Breast epithelium (tissue), 4 donors: ENCODE measurements around the gene HLTF. TPM values are rescaled to one million over a fixed set of nuclear protein-coding genes. Genes with fewer than 3 reads are reported as not detected.

Source experiments
- DNase-seq, 2 donors: peaks; one replicate each; pipeline ENCODE4 v3.0.0-alpha.2; 2019; ENCODE audit warnings: low spot score in 2 of 2
- H3K27ac ChIP-seq, 2 donors: fragments of 200-600 bp; sonication (generic) in 1 of 2; one replicate each; pipeline ENCODE4 v1.5.1; 2016 to 2019; ENCODE audit warnings: mild to moderate bottlenecking in 1 of 2
- H3K27me3 ChIP-seq, 2 donors: fragments of 200-600 bp; sonication (generic) in 1 of 2; one replicate each; pipeline versions ENCODE4 v1.5.1 to v1.6.0; 2017 to 2019; ENCODE audit warnings: control low read depth in 1 of 2, mild to moderate bottlenecking in 1 of 2
- H3K36me3 ChIP-seq: fragments of 200-600 bp; one replicate; pipeline ENCODE4 v1.5.1; 2019
- H3K4me1 ChIP-seq, 2 donors: fragments of 200-600 bp; sonication (generic); one replicate each; pipeline ENCODE4 v1.5.1; 2016 to 2019; ENCODE audit warnings: control low read depth in 1 of 2
- H3K4me3 ChIP-seq, 3 donors: fragments of 200-600 bp; sonication (generic); 1 replicate in 2 of 3; 2 replicates in 1 of 3; pipeline ENCODE4 v1.5.1; 2016 to 2019; ENCODE audit warnings: mild to moderate bottlenecking in 3 of 3, moderate library complexity in 2 of 3
- H3K9me3 ChIP-seq, 2 donors: fragments of 200-600 bp; sonication (generic) in 1 of 2; one replicate each; pipeline ENCODE4 v1.5.1; 2016 to 2019; ENCODE audit warnings: control low read depth in 1 of 2
- CTCF ChIP-seq, 3 donors: fragments of 450-650 bp; IDR thresholded peaks; one replicate each; pipeline ENCODE4 v1.5.1; 2016 to 2017; ENCODE audit warnings: antibody characterized with exemption in 3 of 3, mild to moderate bottlenecking in 3 of 3, moderate library complexity in 3 of 3
- POLR2A ChIP-seq: fragments of 450-650 bp; IDR thresholded peaks from one replicate; pipeline ENCODE4 v1.6.1; 2016; ENCODE audit warnings: antibody characterized with exemption, mild to moderate bottlenecking, moderate library complexity
- POLR2AphosphoS5 ChIP-seq, 3 donors: sonication (generic); formaldehyde crosslinking; IDR thresholded peaks; one replicate each; pipeline ENCODE4 v1.6.1; 2017; ENCODE audit warnings: antibody characterized with exemption in 3 of 3
- intact Hi-C: fragments of 100-400 bp; cut with DNase I; formaldehyde crosslinking; loops from one replicate; pipeline ENCODE4 v1.15.1; 2023; ENCODE audit warnings: low total_unique reads
- total RNA-seq, 3 donors: library from RNA; depleted of rRNA; stranded (reverse); fragments of >200 nt; gene quantifications; one replicate each; pipeline ENCODE4 v1.1.0, GENCODE V29; 2016

HLTF gene
- total RNA-seq, 3 donors from 2014 or later, result 14.7 to 36.4 (median 22.6) TPM

DNA sequence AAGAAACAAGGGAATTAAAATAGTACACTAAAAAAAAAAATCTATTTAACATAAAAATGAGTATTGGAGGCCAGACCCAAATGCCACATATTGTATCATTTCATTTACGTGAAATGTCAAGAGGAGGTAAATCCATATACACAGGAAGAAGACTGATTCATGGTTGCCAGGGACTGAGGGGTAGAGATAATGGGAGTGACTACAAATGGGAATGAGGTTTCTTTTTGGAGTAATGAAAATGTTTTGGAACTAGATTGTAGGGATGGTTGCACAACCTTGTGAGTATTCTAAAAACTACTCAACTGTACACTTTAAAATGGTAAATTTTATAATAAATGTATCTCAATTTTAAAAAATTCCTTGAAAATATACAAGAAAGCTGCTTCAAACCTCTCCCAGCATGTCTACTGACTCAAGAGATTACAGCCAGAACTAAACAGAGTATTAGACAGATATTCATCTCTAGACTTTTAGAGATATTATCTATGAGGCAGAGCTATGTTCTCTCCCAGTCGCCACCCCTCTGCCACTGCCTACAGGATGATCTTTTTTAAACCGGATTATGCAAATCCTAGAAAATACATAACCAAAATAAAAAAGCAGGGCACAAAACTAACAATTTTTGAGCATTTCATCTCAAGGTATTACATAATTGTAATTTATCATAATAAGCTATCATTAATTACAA, 6.2 kb downstream of the HLTF start:
- no peak overlapping the region for H3K4me3 ChIP-seq
- TF ChIP-seq POLR2A, result no peak
- TF ChIP-seq POLR2AphosphoS5 (IDR thresholded peaks at IDR 0.05), result no peak
- no peak for TF ChIP-seq CTCF (IDR thresholded peaks at IDR 0.05)
- no peaks in the 10 kb centered on the region for H3K36me3 ChIP-seq
- no peaks in the 10 kb centered on the region for H3K4me1 ChIP-seq
- no peak for DNase-seq
- no peaks in the 10 kb centered on the region for H3K27me3 ChIP-seq
- H3K9me3 ChIP-seq, result no peaks in the 10 kb centered on the region
- intact Hi-C loops, result no loop called here
- H3K27ac ChIP-seq, result no peak overlapping the region

- Histone ChIP-seq H3K27me3 (no peaks in the 10 kb centered on the region), H3K4me1 (no peaks in the 10 kb centered on the region), H3K36me3 (no peaks in the 10 kb centered on the region), H3K4me3 (no peak overlapping the region), H3K27ac (no peak overlapping the region), H3K9me3 (no peaks in the 10 kb centered on the region)
- TF ChIP-seq CTCF (IDR thresholded peaks at IDR 0.05), result no peak
- TF ChIP-seq POLR2A, result no peak
- TF ChIP-seq POLR2AphosphoS5 (IDR thresholded peaks at IDR 0.05), result no peak
- no peak for DNase-seq
- intact Hi-C loops, result no loop called here
These were observed 8.7 kb downstream of the HLTF start for GRCh38 chr3:149077628-149078027.

- Histone ChIP-seq H3K27ac (no peak overlapping the region), H3K36me3 (no peaks in the 10 kb centered on the region), H3K9me3 (no peaks in the 10 kb centered on the region), H3K4me1 (no peaks in the 10 kb centered on the region), H3K27me3 (no peaks in the 10 kb centered on the region), H3K4me3 (no peak overlapping the region)
- TF ChIP-seq POLR2A (no peak), CTCF (IDR thresholded peaks at IDR 0.05) (no peak), POLR2AphosphoS5 (IDR thresholded peaks at IDR 0.05) (no peak)
- DNase-seq, result no peak
- intact Hi-C loops, result no loop called here
These were observed 18.4 kb downstream of the HLTF start for GRCh38 chr3:149067883-149068282.

DNA sequence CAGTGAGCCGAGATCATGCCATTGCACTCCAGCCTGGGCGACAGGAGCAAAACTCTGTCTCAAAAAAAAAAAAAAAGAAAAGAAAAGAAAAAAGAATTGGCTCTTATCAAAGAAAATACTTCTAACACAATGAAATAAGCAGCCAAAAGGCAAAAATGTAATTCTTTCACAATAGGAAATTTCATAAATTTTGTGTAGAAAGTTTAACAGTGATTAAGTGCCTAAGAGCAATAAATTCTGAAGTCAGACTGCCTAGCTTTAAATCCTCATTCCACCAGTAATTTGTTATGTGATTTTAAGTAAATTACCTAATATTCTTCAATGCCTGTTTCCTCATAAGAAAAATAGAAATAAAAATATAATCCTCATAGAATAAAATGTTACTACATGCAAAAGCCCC, 24.6 kb downstream of the HLTF start:
- H3K27ac ChIP-seq, result no peak overlapping the region
- H3K27me3 ChIP-seq, result no peaks in the 10 kb centered on the region
- intact Hi-C loops, result no loop called here
- H3K9me3 ChIP-seq, result no peaks in the 10 kb centered on the region
- no peaks in the 10 kb centered on the region for H3K4me1 ChIP-seq
- DNase-seq, result no peak
- no peaks in the 10 kb centered on the region for H3K36me3 ChIP-seq
- no peak overlapping the region for H3K4me3 ChIP-seq
- TF ChIP-seq POLR2A (no peak), POLR2AphosphoS5 (IDR thresholded peaks at IDR 0.05) (no peak), CTCF (IDR thresholded peaks at IDR 0.05) (no peak)

- H3K4me3 ChIP-seq, result no peak overlapping the region
- no peaks in the 10 kb centered on the region for H3K9me3 ChIP-seq
- no peaks in the 10 kb centered on the region for H3K27me3 ChIP-seq
- no peak for TF ChIP-seq POLR2A
- peaks cover 3% of the 10 kb centered on the region for H3K36me3 ChIP-seq
- DNase-seq, result no peak
- intact Hi-C loops, result loop anchor here (10.0 kb wide), 1 partner anchor 1564 kb away; no protein-coding TSS in a partner anchor
- no peaks in the 10 kb centered on the region for H3K4me1 ChIP-seq
- no peak overlapping the region for H3K27ac ChIP-seq
These were observed 27.7 kb downstream of the HLTF start for GRCh38 chr3:149058602-149059001.
